OCI-LY3 (cell line): ENCODE data around the gene ADGRG6.

Source experiments
- CTCF ChIP-seq: fragments of 200-600, 300-600 bp; sonication (generic); IDR thresholded peaks from 2 replicates; pipeline ENCODE4 v1.5.1; 2014; ENCODE audit warnings: antibody characterized with exemption, low read length, low read depth
- EZH2phosphoT487 ChIP-seq: fragments of 200-600 bp; shearing (Covaris generic); IDR thresholded peaks from 2 replicates; pipeline ENCODE4 v1.6.1; 2018; ENCODE audit warnings: antibody characterized with exemption, mixed run types, low read depth

GRCh38 chr6:142476452-142476851, 174.6 kb downstream of the ADGRG6 start:
- TF ChIP-seq CTCF (no peak), EZH2phosphoT487 (no peak)
